GM18517 (cell line): ENCODE measurements around the gene NRSN2.

Experiments used
- ATAC-seq: cut with Tn5 transposase; IDR thresholded peaks from one replicate; pipeline ENCODE4 v1.9.1; 2021; ENCODE audit warnings: mild to moderate bottlenecking, moderate library complexity; ENCODE audit not compliant: unreplicated experiment

Gene NRSN2

DNA sequence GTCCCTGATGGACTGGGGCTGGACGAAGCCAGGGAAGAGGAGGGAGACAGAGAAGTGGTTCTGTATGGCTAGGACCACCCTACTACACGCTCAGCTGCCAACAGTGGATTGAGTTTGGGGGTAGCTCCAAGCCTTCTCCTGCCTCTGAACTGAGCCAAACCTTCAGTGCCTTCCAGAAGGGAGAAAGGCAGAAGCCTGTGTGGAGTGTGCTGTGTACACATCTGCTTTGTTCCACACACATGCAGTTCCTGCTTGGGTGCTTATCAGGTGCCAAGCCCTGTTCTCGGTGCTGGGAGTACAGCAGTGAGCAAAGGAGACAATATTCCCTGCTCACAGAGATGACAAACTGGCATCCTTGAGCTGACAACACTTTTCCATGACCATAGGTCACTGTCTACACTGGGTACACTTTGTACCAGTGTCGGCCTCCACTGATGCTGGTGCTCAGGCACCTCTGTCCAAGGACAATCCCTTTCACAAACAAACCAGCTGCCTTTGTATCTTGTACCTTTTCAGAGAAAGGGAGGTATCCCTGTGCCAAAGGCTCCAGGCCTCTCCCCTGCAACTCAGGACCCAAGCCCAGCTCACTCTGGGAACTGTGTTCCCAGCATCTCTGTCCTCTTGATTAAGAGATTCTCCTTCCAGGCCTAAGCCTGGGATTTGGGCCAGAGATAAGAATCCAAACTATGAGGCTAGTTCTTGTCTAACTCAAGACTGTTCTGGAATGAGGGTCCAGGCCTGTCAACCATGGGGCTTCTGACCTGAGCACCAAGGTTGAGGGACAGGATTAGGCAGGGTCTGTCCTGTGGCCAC is 49.9 kb downstream of the NRSN2 start:
- ATAC-seq, result no peak

- no peak for ATAC-seq
Measured at GRCh38 chr20:397432-398237, 50.7 kb downstream of the NRSN2 start.

DNA sequence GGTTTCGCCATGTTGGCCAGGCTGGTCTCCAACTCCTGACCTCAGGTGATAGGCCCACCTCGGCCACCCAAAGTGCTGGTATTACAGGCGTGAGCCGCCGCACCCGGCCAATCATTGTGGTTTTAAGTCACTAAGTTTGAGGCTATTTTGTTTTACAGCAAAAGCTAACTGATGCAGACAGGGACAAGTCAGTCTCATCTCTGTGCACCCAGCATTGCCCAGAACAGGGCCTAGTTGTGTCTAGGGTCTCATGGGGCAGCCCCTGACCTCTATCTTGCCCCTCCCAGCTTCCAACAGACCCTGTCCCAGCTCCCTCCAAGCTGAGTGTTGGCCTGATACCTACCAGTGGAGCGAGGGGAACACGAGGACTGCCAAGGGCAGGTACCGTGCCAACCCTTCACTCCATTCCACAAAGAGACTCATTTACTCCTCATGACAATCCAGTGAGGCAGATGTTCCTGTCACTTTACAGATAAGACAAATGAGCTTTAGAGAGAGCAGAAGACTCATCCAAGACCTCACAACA is 52.3 kb downstream of the NRSN2 start:
- no peak for ATAC-seq

GRCh38 chr20:400128-400453 is 53.2 kb downstream of the NRSN2 start:
- no peak for ATAC-seq

DNA sequence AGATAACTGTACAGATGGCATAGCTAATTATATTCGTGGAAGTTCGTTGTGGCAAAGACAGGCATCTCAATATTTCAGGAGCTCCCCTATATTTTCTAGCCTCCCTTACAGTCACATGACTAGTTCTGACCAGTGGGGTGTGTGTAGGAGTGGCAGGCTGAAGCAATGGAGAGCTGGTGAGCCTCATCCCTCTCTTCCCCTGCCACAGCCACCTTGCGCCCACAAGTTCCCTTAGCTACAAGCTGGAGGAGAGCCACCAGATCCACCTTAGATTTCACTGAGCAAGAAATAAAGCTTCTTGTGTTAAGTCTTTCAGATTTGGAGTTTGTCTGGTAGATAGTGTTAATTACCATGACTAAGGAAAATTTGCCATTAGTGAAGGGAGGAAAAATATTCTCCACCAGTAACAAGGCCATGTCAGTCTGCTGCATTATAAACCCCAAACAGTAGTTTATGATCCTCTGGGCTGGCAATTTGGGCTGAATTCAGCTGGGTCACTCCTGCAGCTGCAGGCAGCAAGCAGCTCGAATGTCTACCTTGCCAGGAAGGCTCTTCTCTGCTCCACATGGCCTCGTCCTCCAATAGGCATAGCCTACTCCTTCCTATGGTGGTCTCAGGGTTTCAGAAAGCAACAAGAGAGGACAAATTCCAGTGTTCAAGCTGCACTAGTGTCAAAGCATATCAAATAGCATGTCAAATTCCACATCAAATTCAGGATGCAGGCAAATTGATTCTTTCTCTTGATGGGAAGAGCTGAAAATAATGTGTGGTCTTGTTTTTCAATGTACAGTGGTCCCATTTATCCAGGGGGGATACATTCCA is 53.8 kb downstream of the NRSN2 start:
- ATAC-seq, result no peak

GRCh38 chr20:401682-402495 is 55.0 kb downstream of the NRSN2 start:
- no peak for ATAC-seq

DNA sequence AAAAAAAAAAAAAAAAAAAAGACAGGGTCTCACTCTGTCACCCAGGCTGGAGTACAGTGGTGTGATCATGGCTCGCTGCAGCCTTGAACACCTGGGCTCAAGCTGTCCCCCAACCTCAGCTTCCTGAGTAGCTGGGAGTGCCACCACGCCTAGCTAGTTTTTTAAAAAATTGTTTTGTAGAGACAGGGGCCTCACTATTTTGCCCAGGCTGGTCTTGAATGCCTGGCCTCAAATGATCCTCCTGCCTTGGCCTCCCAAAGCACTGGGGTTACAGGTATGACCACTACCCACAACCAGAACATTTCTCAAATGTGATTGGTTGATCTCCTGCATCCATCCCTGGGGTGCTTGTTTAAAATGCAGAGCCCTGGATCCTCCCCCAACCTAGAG is 55.6 kb downstream of the NRSN2 start:
- ATAC-seq, result no peak

- ATAC-seq, result no peak
Measured at GRCh38 chr20:402898-403581, 56.1 kb downstream of the NRSN2 start.

GRCh38 chr20:403582-403957 is 56.7 kb downstream of the NRSN2 start:
- no peak for ATAC-seq

DNA sequence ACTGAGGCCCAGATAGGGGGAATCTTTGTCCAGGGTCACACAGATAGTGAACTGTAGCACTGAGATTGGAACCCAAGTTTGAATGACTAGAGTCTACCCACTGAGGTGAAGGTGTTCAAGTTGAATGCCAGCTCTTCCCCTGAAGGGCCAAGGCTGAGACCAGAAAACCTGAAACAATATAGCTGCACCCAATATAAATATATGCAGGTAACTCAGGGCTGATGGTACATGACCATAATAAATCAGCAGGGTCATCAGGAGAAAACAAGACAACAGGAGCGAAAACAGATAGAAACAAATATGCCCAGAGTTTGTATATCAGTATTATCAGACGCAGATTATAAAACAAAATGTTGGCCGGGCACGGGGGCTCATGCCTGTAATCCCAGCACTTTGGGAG is 57.2 kb downstream of the NRSN2 start:
- no peak for ATAC-seq
